NCI-H146 treated with DMSO at 0.1 percent for 48 hours (cell line): ENCODE results near the gene EDEM2.
A peak's percentile ranks its signal among the peaks of the same experiment; 100 is the strongest.
"Not testable (repeated sequence)": the region's sequence is repeated elsewhere in the genome, so short reads cannot be mapped to it uniquely, and the experiment has no call there.

Experiments used
- DNase-seq: peaks from one replicate; lab custom pipeline; 2025; ENCODE audit not compliant: unreplicated experiment; lab: John Stamatoyannopoulos, UW

EDEM2 gene

GRCh38 chr20:35131934-35132333, 15.2 kb downstream of the EDEM2 start:
- no peak for DNase-seq

- no peak for DNase-seq
Measured at GRCh38 chr20:35129647-35130069, 17.5 kb downstream of the EDEM2 start.

- no peak for DNase-seq
Measured at GRCh38 chr20:35125753-35126152, 21.4 kb downstream of the EDEM2 start.

GRCh38 chr20:35122756-35123405, 24.3 kb downstream of the EDEM2 start:
- no peak for DNase-seq

- no peak for DNase-seq
Measured at GRCh38 chr20:35121186-35121585, 25.9 kb downstream of the EDEM2 start.

GRCh38 chr20:35120012-35120701, 27.0 kb downstream of the EDEM2 start:
- no peak for DNase-seq

DNA sequence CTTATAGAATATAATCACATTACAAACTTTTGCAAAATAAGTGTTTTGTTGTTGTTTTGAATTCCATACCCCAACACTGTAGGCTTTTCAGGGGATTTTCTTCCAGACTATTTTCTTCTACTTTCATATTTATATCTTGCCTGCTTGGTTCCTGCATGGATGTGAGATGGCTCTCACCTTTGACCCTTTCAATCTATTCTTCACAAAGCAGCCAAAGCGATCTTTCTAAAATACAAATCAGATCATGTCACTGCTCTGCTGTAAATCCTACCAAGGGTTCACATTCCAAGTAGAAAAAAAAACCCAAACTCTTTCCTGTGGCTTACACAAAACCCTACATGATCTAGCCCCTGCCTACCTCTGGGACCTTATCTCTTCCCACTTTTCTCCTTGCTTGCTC, 29.5 kb downstream of the EDEM2 start:
- DNase-seq, result no peak

DNA sequence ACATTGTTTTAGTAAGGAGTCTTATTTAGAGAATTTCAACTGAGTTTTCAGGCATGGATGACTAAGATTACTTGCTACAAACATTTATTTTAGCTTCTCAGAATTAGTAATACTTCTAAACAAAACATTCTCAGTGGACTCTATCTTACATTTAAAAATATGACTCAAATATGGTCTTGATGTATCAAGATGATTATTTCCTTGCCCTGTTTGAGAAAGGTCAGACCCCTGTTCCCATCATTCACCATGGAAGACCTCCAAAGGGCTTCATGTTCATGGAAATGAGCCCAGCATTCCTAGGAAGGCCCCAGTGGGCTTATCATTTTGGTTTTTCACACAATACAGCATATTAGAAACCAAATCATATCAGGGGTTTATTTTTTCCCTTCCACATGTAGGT, 29.9 kb downstream of the EDEM2 start:
- DNase-seq, result no peak

DNA sequence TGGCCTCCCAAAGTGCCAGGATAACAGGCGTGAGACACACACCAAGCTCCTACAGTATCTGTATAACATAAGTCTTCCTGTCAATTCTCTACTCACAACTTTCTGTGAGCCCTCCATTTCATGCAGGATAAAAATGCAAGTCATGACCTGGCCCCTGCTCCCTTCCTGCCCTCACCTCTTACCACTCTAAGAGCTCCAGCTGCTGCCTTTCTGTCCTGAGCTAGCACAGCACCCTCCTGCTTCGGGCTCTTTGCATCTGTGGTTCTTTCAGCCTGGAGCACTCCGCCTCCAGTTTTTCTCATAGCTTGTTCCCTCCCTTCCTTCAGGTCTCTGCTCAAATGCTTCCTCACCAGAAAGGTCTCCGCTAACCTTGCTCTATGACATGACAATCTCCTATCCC, 30.9 kb downstream of the EDEM2 start:
- DNase-seq, result no peak

DNA sequence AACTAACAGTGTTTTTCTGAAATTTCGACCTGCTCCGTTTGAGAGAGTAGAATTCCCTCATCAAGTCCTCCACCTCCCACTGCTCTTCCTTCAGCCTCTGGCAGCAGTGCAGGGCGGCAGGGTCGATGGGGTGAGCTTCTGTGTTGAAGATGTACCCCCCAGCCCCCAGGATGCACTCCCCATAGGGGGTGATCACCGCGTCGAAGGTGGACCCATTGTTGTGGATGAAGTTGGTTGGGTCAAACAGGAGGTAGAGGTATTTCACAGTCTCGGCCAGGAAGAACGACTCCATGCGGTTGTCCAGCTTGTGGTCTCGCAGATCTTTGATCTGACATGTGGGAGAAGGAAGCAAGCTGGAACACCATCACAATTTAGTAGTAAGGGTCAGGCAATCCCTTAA, 31.5 kb downstream of the EDEM2 start:
- DNase-seq, result no peak

- DNase-seq, result not testable (repeated sequence)
Measured at GRCh38 chr20:35112276-35112675, 34.9 kb downstream of the EDEM2 start.

DNA sequence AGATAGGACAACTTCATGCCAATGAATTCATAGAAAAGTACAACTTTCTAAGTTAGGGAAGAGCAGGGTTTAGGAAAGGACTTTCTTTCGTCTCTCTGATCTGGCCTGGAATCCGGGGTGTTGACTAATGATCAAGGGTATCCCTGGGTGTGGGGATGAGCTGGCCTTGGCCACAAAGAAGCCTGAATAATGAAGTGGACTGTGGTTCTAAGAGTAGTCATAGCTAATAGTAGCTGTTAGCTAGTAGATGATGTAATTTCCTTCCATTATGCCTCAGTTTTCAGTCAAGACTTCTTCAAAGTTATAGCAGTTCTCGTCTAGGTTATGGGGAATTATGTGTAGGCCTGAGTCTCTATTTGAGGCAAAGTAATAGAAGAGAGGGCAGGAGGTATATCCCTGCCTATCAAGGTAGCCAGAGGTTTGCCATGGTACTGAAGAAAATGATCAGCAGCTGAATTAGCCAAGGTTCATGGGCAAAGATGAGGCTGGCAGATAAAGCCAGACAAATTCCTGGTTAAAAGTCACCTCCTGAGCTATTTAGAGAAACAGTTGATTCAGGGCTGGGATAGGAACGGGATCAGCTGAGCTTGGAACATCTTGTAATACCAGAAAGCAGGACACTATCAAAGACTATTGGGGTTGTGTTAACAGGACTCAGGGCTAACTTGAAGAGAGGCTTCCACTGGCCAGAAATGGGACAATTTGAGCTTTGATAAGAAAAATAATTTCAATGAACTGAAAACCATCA, 35.8 kb downstream of the EDEM2 start:
- no peak for DNase-seq

GRCh38 chr20:35108921-35109320, 38.2 kb downstream of the EDEM2 start:
- no peak for DNase-seq

- DNase-seq, result no peak
Measured at GRCh38 chr20:35106827-35107380, 40.2 kb downstream of the EDEM2 start.

DNA sequence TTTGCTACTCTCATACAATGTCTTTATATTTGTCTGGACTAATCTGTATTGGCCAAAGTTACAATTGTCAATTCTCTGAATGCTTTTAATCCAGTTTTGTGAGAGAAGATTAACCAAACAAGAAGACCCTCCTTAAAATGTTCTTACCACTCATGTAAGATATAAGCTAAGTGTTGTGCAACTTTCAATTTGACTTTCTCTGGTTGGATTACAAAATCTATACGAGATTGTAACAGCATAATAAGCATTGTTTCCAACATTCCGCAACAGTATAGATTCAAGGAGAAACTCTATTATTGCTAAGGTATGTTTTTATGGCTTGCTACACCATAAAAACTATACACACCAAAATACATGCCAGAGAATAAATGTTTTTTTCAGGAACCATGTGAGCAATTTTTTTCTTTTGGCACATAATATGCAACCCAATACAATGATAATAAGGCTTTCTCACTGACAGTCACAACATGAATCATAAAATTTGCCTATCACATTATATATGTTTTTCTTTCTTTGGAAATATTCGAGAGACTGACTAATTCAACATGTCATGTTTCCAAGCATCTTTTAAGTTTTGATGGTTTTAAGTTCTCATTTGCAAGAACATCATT, 42.3 kb downstream of the EDEM2 start:
- DNase-seq, result no peak

DNA sequence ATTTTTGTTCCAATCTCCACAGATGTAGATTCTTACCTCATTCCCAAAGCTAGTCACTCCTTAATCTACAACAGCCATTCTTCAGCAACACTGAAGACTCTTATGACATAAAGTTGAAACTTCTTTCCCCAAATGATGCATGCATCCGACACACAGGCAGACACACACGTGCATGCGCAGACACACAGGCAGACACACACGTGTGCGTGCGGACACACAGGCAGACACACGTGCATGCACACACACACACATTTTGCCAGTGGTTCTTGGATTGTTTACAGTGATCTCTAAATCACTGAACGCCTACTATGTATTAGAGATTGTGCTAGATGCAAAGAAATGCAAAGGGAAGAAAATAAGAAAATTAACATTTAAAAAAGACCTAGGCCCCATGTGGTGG, 45.5 kb downstream of the EDEM2 start:
- DNase-seq, result no peak

DNA sequence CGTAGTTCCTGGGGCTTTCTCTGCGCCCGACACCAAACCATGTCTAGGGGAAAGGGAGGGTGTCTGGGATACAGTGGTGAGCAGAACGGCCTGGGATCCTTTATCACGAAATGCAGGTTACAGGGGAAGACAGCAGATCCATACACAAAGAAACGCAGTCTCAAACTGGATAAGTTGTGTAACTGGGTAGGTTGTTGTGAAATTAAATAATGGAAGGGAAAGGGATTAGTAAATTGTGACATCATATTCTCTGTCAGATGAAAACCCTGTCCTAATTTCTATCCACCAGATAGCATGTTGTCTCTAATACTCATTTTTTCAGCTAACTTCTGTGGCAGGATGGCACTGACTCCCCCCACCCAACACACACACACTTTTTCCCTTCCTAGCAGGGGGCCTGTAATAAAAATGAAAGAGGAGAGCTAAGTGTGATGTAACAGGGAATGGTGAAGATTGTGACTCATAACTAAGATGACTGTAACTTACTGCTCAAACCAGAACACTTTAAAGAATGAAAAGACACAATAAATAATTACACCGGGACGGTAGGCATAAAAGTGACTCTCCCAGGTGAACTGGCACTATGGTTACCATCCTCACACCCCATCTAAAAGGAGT, 53.8 kb downstream of the EDEM2 start:
- DNase-seq, result peak; percentile 60

DNA sequence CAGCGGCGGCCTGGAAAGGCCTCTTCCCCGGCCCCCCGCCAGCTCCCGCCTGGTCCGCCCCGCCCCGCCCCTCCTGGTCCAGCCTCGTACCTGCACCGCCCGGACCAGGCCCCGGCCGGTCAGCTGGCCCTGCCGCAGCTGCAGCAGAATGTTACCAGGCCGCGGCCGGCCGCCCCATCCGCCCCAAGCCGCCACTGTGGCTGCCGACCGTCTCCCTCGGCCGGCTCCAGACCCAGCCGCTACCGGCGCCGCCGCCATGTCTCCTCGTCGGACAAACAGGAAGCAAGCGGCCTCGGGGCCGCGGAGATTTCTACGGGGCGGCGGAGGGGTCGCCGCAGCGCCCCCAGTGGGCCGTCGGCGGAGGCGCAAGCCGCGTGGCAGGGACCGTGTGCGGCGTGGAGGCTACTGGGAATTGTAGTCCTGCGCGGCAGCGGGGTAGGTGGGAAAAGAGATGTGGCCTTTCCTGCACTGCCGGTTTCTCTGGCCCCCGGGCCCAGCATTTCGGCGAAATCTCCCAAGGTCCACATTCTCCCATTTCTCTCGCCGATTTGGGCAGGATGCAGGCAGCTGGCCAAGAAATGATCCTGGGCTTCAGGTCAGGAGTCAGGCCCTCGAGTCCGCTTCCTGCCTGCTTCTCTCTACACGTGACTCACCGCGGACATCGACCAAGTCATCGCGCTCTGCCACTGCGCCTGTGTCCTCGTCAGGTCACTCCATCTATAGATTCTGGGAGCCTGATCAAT, 54.4 kb downstream of the EDEM2 start, which contains the start of gene TRPC4AP:
Gene TRPC4AP, minus strand, starts transcription at position 284 of the 743 bp plus-strand sequence. Its CDS starts 26 bp downstream, at position 258.
- DNase-seq, result peak; percentile 92

DNA sequence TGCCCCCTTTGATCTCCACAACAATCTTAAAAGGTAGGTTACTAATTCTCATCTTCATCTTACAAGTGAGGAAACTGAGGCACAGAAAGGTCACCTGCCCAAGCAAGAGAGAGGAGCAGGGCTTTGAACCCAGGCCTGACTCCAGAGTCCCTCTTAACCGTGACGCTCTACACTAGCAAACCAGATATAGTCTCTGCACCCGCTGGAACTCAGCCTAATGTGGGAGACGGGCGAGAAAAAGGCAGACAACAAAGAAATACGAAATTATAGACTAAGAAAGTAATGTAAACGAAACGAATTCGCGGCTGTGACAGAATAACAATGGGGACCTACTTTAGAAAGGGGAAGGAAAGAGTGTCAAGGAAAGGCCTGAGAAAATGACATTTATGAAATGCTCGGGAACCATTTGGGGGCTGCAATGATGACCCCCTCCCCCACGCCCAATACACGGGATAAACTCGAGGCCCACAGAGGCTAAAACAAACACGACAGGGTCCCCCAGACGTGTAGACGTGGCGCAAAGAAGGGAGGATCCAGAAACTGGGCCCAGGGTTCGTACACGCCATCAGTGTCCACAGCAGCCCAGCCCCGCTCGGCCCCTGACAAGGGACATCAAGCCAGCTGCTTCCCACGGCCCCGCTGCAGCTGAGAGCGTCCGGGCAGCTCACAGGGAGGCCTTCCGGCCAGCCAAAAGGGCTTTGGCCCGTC, 55.2 kb downstream of the EDEM2 start:
- DNase-seq, result peak; percentile 23
